Activated gamma-delta T cell (primary cell): ENCODE data around the gene SRSF6.
A peak's percentile ranks its signal among the peaks of the same experiment; 100 is the strongest.
"Not testable (repeated sequence)": the region's sequence is repeated elsewhere in the genome, so short reads cannot be mapped to it uniquely, and the experiment has no call there.

ENCODE experiments used
- DNase-seq: peaks from one replicate; lab custom pipeline; 2025; lab: John Stamatoyannopoulos, UW
- total RNA-seq, 2 donors: gene quantifications; one replicate each; lab custom pipeline; 2026; lab: John Stamatoyannopoulos, UW

Gene SRSF6
- total RNA-seq: 153 to 186 reads per million in 2 donors

GRCh38 chr20:43457640-43458421 lies at the start of gene SRSF6:
SRSF6 (plus strand) TSS chr20:43457896; CDS start chr20:43458034, 138 bp downstream.
- peak; percentile 81 for DNase-seq

GRCh38 chr20:43408848-43409576 lies 48.7 kb upstream of the SRSF6 start:
- no peak for DNase-seq

- no peak for DNase-seq
Observed at GRCh38 chr20:43409577-43409913, 48.2 kb upstream of the SRSF6 start.

GRCh38 chr20:43415661-43416430 lies 41.9 kb upstream of the SRSF6 start:
- no peak for DNase-seq

- no peak for DNase-seq
Observed at GRCh38 chr20:43416591-43417228, 41.0 kb upstream of the SRSF6 start.

- no peak for DNase-seq
Observed at GRCh38 chr20:43420192-43420591, 37.5 kb upstream of the SRSF6 start.

- not testable (repeated sequence) for DNase-seq
Observed at GRCh38 chr20:43420913-43421312, 36.8 kb upstream of the SRSF6 start.

GRCh38 chr20:43426172-43426571 lies 31.5 kb upstream of the SRSF6 start:
- DNase-seq: no peak

- DNase-seq: no peak
Observed at GRCh38 chr20:43430265-43431133, 27.2 kb upstream of the SRSF6 start.

GRCh38 chr20:43431134-43431519 lies 26.6 kb upstream of the SRSF6 start:
- no peak for DNase-seq

- DNase-seq: no peak
Observed at GRCh38 chr20:43432498-43432897, 25.2 kb upstream of the SRSF6 start.

- DNase-seq: no peak
Observed at GRCh38 chr20:43433250-43433854, 24.3 kb upstream of the SRSF6 start.

- DNase-seq: no peak
Observed at GRCh38 chr20:43434565-43434964, 23.1 kb upstream of the SRSF6 start.

- DNase-seq: no peak
Observed at GRCh38 chr20:43438578-43439316, 18.9 kb upstream of the SRSF6 start.

- no peak for DNase-seq
Observed at GRCh38 chr20:43440531-43440930, 17.2 kb upstream of the SRSF6 start.

- DNase-seq: no peak
Observed at GRCh38 chr20:43442282-43442880, 15.3 kb upstream of the SRSF6 start.

- no peak for DNase-seq
Observed at GRCh38 chr20:43444107-43444506, 13.6 kb upstream of the SRSF6 start.

- no peak for DNase-seq
Observed at GRCh38 chr20:43446361-43446879, 11.3 kb upstream of the SRSF6 start.

GRCh38 chr20:43448431-43448747 lies 9.3 kb upstream of the SRSF6 start:
- DNase-seq: not testable (repeated sequence)
